Mesothelial cell of epicardium (in vitro differentiated cells): ENCODE results near the gene STRIP1. TPM values are rescaled to one million over a fixed set of nuclear protein-coding genes. Genes with fewer than 3 reads are reported as not detected.

ENCODE experiments used
- DNase-seq, 2 experiments: peaks; one replicate each; pipeline ENCODE4 v3.0.0; 2021; ENCODE audit warnings: low spot score in 2 of 2; ENCODE audit not compliant: unreplicated experiment in 2 of 2
- H3K27ac Mint-ChIP-seq: 2 replicates; pipeline ENCODE4 v1.8.0; 2021; ENCODE audit warnings: mixed read lengths
- H3K27me3 Mint-ChIP-seq: 2 replicates; pipeline ENCODE4 v1.8.0; 2021; ENCODE audit warnings: low read depth, mixed read lengths
- H3K36me3 Mint-ChIP-seq: 2 replicates; pipeline ENCODE4 v1.8.0; 2021; ENCODE audit warnings: mixed read lengths
- H3K4me1 Mint-ChIP-seq: 2 replicates; pipeline ENCODE4 v1.8.0; 2021; ENCODE audit warnings: mixed read lengths
- H3K4me3 Mint-ChIP-seq: 2 replicates; pipeline ENCODE4 v1.8.0; 2021; ENCODE audit warnings: mild to moderate bottlenecking, moderate library complexity, mixed read lengths
- H3K9me3 Mint-ChIP-seq: 2 replicates; pipeline ENCODE4 v1.8.0; 2021; ENCODE audit warnings: mixed read lengths
- CTCF ChIP-seq: fragments of 200-600 bp; sonication (generic); IDR thresholded peaks from one replicate; pipeline ENCODE4 v1.5.0; 2021; ENCODE audit warnings: antibody characterized with exemption; ENCODE audit not compliant: unreplicated experiment
- total RNA-seq: library from RNA; stranded (reverse); gene quantifications from 3 replicates; pipeline ENCODE4 v1.2.1, GENCODE V29; 2021

Gene STRIP1
- total RNA-seq, 1 donor from 2014 or later, result 96.0 TPM

- Mint-ChIP-seq H3K9me3 (no peaks in the 10 kb centered on the region), H3K36me3 (peaks cover 14% of the 10 kb centered on the region), H3K27ac (no peak overlapping the region), H3K27me3 (no peaks in the 10 kb centered on the region), H3K4me3 (no peak overlapping the region), H3K4me1 (peaks cover 61% of the 10 kb centered on the region)
- no peak for TF ChIP-seq CTCF
- DNase-seq, result no peak
Measured at GRCh38 chr1:109990302-109990653, 44.1 kb upstream of the STRIP1 start.

- TF ChIP-seq CTCF, result no peak
- Mint-ChIP-seq H3K27ac (no peak overlapping the region), H3K9me3 (no peaks in the 10 kb centered on the region), H3K4me3 (no peak overlapping the region), H3K27me3 (no peaks in the 10 kb centered on the region), H3K36me3 (peaks cover 22% of the 10 kb centered on the region), H3K4me1 (peaks cover 57% of the 10 kb centered on the region)
- DNase-seq, result no peak
Measured at GRCh38 chr1:109991400-109991925, 43.0 kb upstream of the STRIP1 start.

GRCh38 chr1:109993885-109994284 lies 40.5 kb upstream of the STRIP1 start:
- no peaks in the 10 kb centered on the region for H3K27me3 Mint-ChIP-seq
- no peaks in the 10 kb centered on the region for H3K9me3 Mint-ChIP-seq
- peaks cover 17% of the 10 kb centered on the region for H3K36me3 Mint-ChIP-seq
- peak overlapping the region; percentile 60 for H3K27ac Mint-ChIP-seq
- no peak for TF ChIP-seq CTCF
- no peak overlapping the region for H3K4me3 Mint-ChIP-seq
- H3K4me1 Mint-ChIP-seq, result peaks cover 46% of the 10 kb centered on the region
- no peak for DNase-seq

- no peak for TF ChIP-seq CTCF
- Mint-ChIP-seq H3K9me3 (no peaks in the 10 kb centered on the region), H3K27ac (peak overlapping the region; percentile 6), H3K4me3 (no peak overlapping the region), H3K4me1 (peaks cover 42% of the 10 kb centered on the region), H3K36me3 (peaks cover 14% of the 10 kb centered on the region), H3K27me3 (no peaks in the 10 kb centered on the region)
- DNase-seq, result no peak
Measured at GRCh38 chr1:109994654-109995053, 39.8 kb upstream of the STRIP1 start.

- Mint-ChIP-seq H3K27me3 (no peaks in the 10 kb centered on the region), H3K27ac (peak overlapping the region; percentile 71), H3K4me1 (peaks cover 39% of the 10 kb centered on the region), H3K36me3 (peaks cover 12% of the 10 kb centered on the region), H3K9me3 (no peaks in the 10 kb centered on the region), H3K4me3 (no peak overlapping the region)
- no peak for DNase-seq
- TF ChIP-seq CTCF, result no peak
Measured at GRCh38 chr1:109995536-109995935, 38.9 kb upstream of the STRIP1 start.

- no peak for TF ChIP-seq CTCF
- Mint-ChIP-seq H3K27me3 (no peaks in the 10 kb centered on the region), H3K4me3 (no peak overlapping the region), H3K27ac (no peak overlapping the region), H3K9me3 (no peaks in the 10 kb centered on the region), H3K36me3 (peaks cover 11% of the 10 kb centered on the region), H3K4me1 (peaks cover 36% of the 10 kb centered on the region)
- no peak for DNase-seq
Measured at GRCh38 chr1:109996476-109996875, 37.9 kb upstream of the STRIP1 start.
